GM12878 (cell line): ENCODE data around the gene FAM181B. TPM values are rescaled to one million over a fixed set of nuclear protein-coding genes. Genes with fewer than 3 reads are reported as not detected.

ENCODE experiments used
- ATAC-seq: fragments of 200-7000 bp; cut with Tn5 transposase; 3 replicates; pipeline ENCODE4 v1.9.1; 2020; ENCODE audit warnings: mild to moderate bottlenecking, moderate library complexity
- BruUV-seq: library from RNA; stranded (reverse); fragments of 400-500 nt; replicated peaks from 2 replicates; lab custom pipeline; 2021; lab: Mats Ljungman, UMichigan
- CTCF ChIA-PET: fragments of 300-600 bp; sonication (Branson Sonifier 250); formaldehyde crosslinking; extraction: SDS; loops from one replicate; lab custom pipeline; 2021; ENCODE audit warnings: inconsistent platforms; lab: Yijun Ruan, JAX
- POLR2A ChIA-PET: fragments of 350-600 bp; formaldehyde crosslinking; extraction: SDS; loops from one replicate; lab custom pipeline; 2021; ENCODE audit warnings: inconsistent platforms; lab: Charles Lee
- RAD21 ChIA-PET: fragments of 300-600 bp; sonication (Branson Sonifier 250); formaldehyde crosslinking; loops from one replicate; lab custom pipeline; 2023; ENCODE audit warnings: antibody characterized with exemption; ENCODE audit not compliant: unreplicated experiment; lab: Charles Lee
- SMC1A ChIA-PET: fragments of 300-600 bp; sonication (Branson Sonifier 250); formaldehyde crosslinking; loops from one replicate; lab custom pipeline; 2023; ENCODE audit not compliant: unreplicated experiment, uncharacterized antibody; lab: Charles Lee
- DNase-seq: peaks from one replicate; pipeline ENCODE4 v3.0.0-alpha.2; 2011; ENCODE audit warnings: low read depth, low spot score
- FAIRE-seq: peaks from 3 replicates; lab custom pipeline; 2011; peaks lifted over from hg19 to GRCh38; lab: Jason Lieb, UNC
- H2AFZ ChIP-seq: 2 replicates; pipeline ENCODE4 v1.6.0; 2011; ENCODE audit warnings: low read depth, low read length, control low read depth; ENCODE audit not compliant: control insufficient read depth
- H3K27ac ChIP-seq: 2 replicates; pipeline ENCODE4 v1.5.1; 2011; ENCODE audit warnings: control low read depth; ENCODE audit not compliant: control insufficient read depth, insufficient read depth
- H3K27me3 ChIP-seq, 2 experiments: replicated peaks in 1 of 2; 2 replicates each; pipeline versions ENCODE4 v1.6.0 to v1.6.1; 2011; ENCODE audit warnings: low read length in 1 of 2; ENCODE audit not compliant: control insufficient read depth in 2 of 2, insufficient read depth in 2 of 2
- H3K36me3 ChIP-seq, 2 experiments: 2 replicates each; pipeline ENCODE4 v1.5.1; 2011; ENCODE audit warnings: low read length in 1 of 2; ENCODE audit not compliant: control insufficient read depth in 2 of 2, insufficient read depth in 2 of 2
- H3K4me1 ChIP-seq: 2 replicates; pipeline ENCODE4 v1.6.1; 2011; ENCODE audit warnings: mild to moderate bottlenecking, low read length, moderate library complexity, mixed read lengths; ENCODE audit not compliant: control insufficient read depth, insufficient read depth
- H3K4me2 ChIP-seq: 2 replicates; pipeline ENCODE4 v1.6.0; 2011; ENCODE audit warnings: control low read depth; ENCODE audit not compliant: control insufficient read depth, insufficient read depth
- H3K4me3 ChIP-seq: fragments of 200-600 bp; sonication (generic); 2 replicates; pipeline ENCODE4 v1.5.1; 2016
- H3K79me2 ChIP-seq: 2 replicates; pipeline ENCODE4 v1.6.0; 2011; ENCODE audit warnings: low read length; ENCODE audit not compliant: control insufficient read depth, insufficient read depth
- H3K9ac ChIP-seq: 2 replicates; pipeline ENCODE4 v1.8.0; 2011; ENCODE audit warnings: low read length, control low read depth, mixed read lengths; ENCODE audit not compliant: control insufficient read depth, insufficient read depth
- H3K9me3 ChIP-seq: replicated peaks from 3 replicates; pipeline ENCODE4 v1.5.1; 2011; ENCODE audit warnings: mild to moderate bottlenecking, low read length; ENCODE audit not compliant: control insufficient read depth, insufficient read depth
- H4K20me1 ChIP-seq: 2 replicates; pipeline ENCODE4 v1.6.0; 2011; ENCODE audit not compliant: control insufficient read depth, insufficient read depth
- E4F1 ChIP-seq: fragments of 450-650 bp; IDR thresholded peaks from 2 replicates; pipeline ENCODE4 v1.6.1; 2018; ENCODE audit warnings: borderline replicate concordance, mild to moderate bottlenecking; ENCODE audit not compliant: partially characterized antibody
- IKZF1 ChIP-seq: fragments of 450-650 bp; conservative IDR thresholded peaks from 2 replicates; pipeline ENCODE4 v1.6.1; 2017; ENCODE audit warnings: antibody characterized with exemption, mild to moderate bottlenecking
- RCOR1 ChIP-seq: conservative IDR thresholded peaks from 2 replicates; pipeline ENCODE4 v1.6.1; 2012; ENCODE audit warnings: low read depth, low read length, improper control_type of control experiment
- WGBS: methylation state at CpG from one replicate; pipeline ENCODE4 v1.1.6; 2016; ENCODE audit warnings: low lambda C conversion rate; ENCODE audit not compliant: insufficient replicate concordance, insufficient coverage; ENCODE audit errors: missing lambda C conversion rate; 5-methylcytosine and 5-hydroxymethylcytosine counted together
- in situ Hi-C: fragments of 300-500 bp; cut with MboI; formaldehyde crosslinking; loops from 9 replicates; pipeline ENCODE4 v1.14.3; 2018; ENCODE audit warnings: mixed read lengths
- intact Hi-C: fragments of 100-400 bp; cut with micrococcal nuclease; formaldehyde crosslinking; loops from one replicate; pipeline ENCODE4 v1.14.2; 2022; ENCODE audit not compliant: unreplicated experiment
- polyA plus RNA-seq, 11 experiments: library from polyadenylated mRNA; depleted of rRNA in 4 of 11; unstranded in 6 of 11; stranded (reverse) in 5 of 11; fragments of >200 nt; fragmentation: Nextera tagmentation in 4 of 11; fragmentation: Illumina TruSeq in 1 of 11; extraction: Ambion mirVana in 4 of 11; extraction: Trizol in 1 of 11; gene quantifications; 1 replicate in 1 of 11; 2 replicates in 10 of 11; pipeline versions ENCODE4 v1.2.1 to v1.2.3, GENCODE V29; 2011 to 2016; ENCODE audit warnings: inconsistent platforms in 2 of 11, missing spikeins in 2 of 11, low read depth in 1 of 11
- total RNA-seq, 4 experiments: library from RNA; depleted of rRNA in 3 of 4; stranded (reverse); fragments of >200 nt in 3 of 4; fragmentation: Illumina TruSeq in 1 of 4; extraction: Trizol in 1 of 4; gene quantifications; 2 replicates each; pipeline versions ENCODE4 v1.2.1 to v1.2.3, GENCODE V29; 2013 to 2021

FAM181B gene
- total and polyA plus RNA-seq, 10 of the 15 experiments (the other 5 are each of a cell fraction or from before 2014, with no cell fraction given), result not detected

GRCh38 chr11:82720267-82721065 is 13.2 kb downstream of the FAM181B start:
- Histone ChIP-seq H4K20me1 (no peaks in the 10 kb centered on the region), H3K4me1 (no peaks in the 10 kb centered on the region), H3K9ac (no peak overlapping the region), H3K4me3 (no peak overlapping the region), H3K27ac (no peak overlapping the region)
- in situ Hi-C loops, result loop anchor here (10.0 kb wide), 1 partner anchor 1094 kb away; no protein-coding TSS in a partner anchor
- ATAC-seq, result no peak
- intact Hi-C loops, result no loop called here
- TF ChIP-seq IKZF1, result no peak
- no peak for TF ChIP-seq RCOR1
- no peak for TF ChIP-seq E4F1
- TF ChIP-seq, all 136 proteins: peak for 0
- ChIA-PET RAD21 (interaction anchor here (0.5 to 1.7 kb wide), 2 partner anchors 48 to 1099 kb away, joined by 3 to 4 read pairs; no protein-coding TSS in a partner anchor), POLR2A (no interaction called here), SMC1A (interaction anchor here (0.9 to 2.2 kb wide), 3 partner anchors 143 to 147 kb away, joined by 3 to 6 read pairs (median 4); no protein-coding TSS in a partner anchor), CTCF (interaction anchor here (0.7 to 4.6 kb wide), 15 partner anchors 7 to 1099 kb away, joined by 3 to 18 read pairs (median 4); no protein-coding TSS in a partner anchor)
- BruUV-seq, result no TSS peak
- no peak for DNase-seq
- no peak overlapping the region for H2AFZ ChIP-seq
- FAIRE-seq, result no peak
- WGBS, result 36% methylated on average over 15 of the region's 15 CpGs
- no peaks in the 10 kb centered on the region for H3K79me2 ChIP-seq
- H3K4me2 ChIP-seq, result no peak overlapping the region
- H3K27me3 ChIP-seq, result no peaks in the 10 kb centered on the region
- H3K36me3 ChIP-seq, result no peaks in the 10 kb centered on the region
- no peaks in the 10 kb centered on the region for H3K9me3 ChIP-seq
